Cardiac fibroblast (primary cell): ENCODE measurements around the gene AARS1.
A peak's percentile ranks its signal among the peaks of the same experiment; 100 is the strongest.

Experiments
- DNase-seq, 2 donors: peaks; one replicate each; pipeline versions ENCODE4 v3.0.0 to v3.0.0-alpha.2; 2010; ENCODE audit warnings: low read depth in 2 of 2
- H3K4me3 ChIP-seq, 2 donors: replicated peaks in 1 of 2; 1 replicate in 1 of 2; 2 replicates in 1 of 2; pipeline ENCODE4 v1.5.1; 2011; ENCODE audit warnings: low read depth in 2 of 2, low read length in 2 of 2, mild to moderate bottlenecking in 2 of 2, moderate library complexity in 1 of 2
- TF ChIP-seq, protein P1 (sequence below): IDR thresholded peaks from one replicate; pipeline ENCODE4 v1.5.1; 2011; ENCODE audit warnings: low read depth, mild to moderate bottlenecking, low read length, inconsistent platforms

AARS1 gene

DNA sequence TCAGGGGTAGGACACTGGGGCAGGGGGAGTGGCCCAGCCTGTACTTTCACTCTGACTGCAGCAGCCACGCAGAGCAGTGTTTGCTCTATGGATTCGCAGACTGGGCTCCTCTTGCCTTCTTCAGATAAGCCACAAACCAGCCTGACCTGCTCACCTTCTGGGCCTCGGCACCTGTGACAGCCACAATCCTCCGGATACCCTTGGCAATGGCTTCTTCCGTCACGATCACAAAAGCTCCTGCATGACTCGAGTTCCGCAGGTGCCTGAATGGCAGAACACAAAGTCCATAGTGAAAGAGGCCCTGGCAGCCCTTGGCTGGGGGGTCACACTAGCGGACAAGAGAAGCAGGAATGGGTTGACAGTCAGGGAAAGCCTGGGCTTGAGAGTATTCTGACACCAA lies 33.7 kb downstream of the AARS1 start:
- no peak overlapping the region for H3K4me3 ChIP-seq
- no peak for DNase-seq
- TF ChIP-seq, protein P1, sequence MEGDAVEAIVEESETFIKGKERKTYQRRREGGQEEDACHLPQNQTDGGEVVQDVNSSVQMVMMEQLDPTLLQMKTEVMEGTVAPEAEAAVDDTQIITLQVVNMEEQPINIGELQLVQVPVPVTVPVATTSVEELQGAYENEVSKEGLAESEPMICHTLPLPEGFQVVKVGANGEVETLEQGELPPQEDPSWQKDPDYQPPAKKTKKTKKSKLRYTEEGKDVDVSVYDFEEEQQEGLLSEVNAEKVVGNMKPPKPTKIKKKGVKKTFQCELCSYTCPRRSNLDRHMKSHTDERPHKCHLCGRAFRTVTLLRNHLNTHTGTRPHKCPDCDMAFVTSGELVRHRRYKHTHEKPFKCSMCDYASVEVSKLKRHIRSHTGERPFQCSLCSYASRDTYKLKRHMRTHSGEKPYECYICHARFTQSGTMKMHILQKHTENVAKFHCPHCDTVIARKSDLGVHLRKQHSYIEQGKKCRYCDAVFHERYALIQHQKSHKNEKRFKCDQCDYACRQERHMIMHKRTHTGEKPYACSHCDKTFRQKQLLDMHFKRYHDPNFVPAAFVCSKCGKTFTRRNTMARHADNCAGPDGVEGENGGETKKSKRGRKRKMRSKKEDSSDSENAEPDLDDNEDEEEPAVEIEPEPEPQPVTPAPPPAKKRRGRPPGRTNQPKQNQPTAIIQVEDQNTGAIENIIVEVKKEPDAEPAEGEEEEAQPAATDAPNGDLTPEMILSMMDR: no peak

GRCh38 chr16:70254965-70255286 lies 34.4 kb downstream of the AARS1 start:
- TF ChIP-seq, protein P1: no peak
- no peak overlapping the region for H3K4me3 ChIP-seq
- DNase-seq: no peak

- TF ChIP-seq, protein P1: no peak
- no peak for DNase-seq
- no peak overlapping the region for H3K4me3 ChIP-seq
These were observed 34.9 kb downstream of the AARS1 start for GRCh38 chr16:70254180-70254964.

GRCh38 chr16:70253291-70254106 lies 35.8 kb downstream of the AARS1 start:
- DNase-seq: peak; percentile 55 to 57
- H3K4me3 ChIP-seq: no peak overlapping the region
- TF ChIP-seq, protein P1: peak; percentile 65

- TF ChIP-seq, protein P1: peak; percentile 59
- no peak overlapping the region for H3K4me3 ChIP-seq
- DNase-seq: peak in 1 of 2 donors; percentile 32
These were observed 36.8 kb downstream of the AARS1 start for GRCh38 chr16:70252355-70252988.

DNA sequence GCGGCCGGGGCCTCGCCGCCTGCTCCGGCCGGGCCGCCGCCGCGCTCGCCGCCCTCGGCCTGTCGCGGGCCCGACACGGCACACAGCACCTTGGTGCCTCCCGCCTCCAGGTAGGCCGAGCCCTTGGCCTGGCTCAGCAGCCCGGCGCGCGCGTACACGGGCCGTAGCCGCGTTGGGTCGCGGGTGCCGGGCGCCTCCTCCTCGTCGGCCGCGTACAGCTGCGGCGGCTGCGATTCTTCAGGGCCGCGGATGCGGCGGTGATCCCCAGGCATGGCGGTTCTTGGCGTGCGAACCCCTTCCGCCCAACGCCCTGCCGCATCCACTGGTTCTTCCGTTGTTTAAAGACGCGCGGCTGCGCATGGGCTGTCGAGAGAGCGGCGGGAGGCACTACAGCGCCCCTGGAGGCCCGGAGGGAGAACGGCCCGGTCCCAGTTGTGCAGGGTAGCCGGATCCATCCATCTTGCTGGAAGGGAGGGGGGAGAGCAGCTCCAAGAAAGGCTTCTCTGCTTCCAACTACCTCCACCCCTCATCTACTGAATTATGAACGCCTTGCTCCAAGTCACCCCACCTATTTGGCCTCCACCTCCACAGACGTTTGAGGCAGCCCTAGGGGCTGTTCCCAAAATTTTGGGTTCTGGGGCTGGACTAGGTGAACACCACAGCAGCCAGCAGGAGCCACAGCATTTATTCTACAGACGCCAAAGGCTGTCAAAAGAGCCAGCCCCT lies 37.5 kb downstream of the AARS1 start, which contains the start of gene EXOSC6:
EXOSC6 (minus strand) TSS at position 312 of the 726 bp plus-strand sequence; CDS start at position 272, 40 bp downstream.
- H3K4me3 ChIP-seq: peak within 1 kb of the TSS; percentile 41 to 58
- peak; percentile 94 to 96 for DNase-seq
- TF ChIP-seq, protein P1: peak; percentile 93
